HL-60 (cell line): ENCODE results near the gene PPP1R8.
A peak's percentile ranks its signal among the peaks of the same experiment; 100 is the strongest.

Source experiments
- CTCF ChIP-seq: IDR thresholded peaks from one replicate; pipeline ENCODE4 v1.5.1; 2011; ENCODE audit warnings: low read length, control low read depth, inconsistent platforms; ENCODE audit not compliant: insufficient read depth
- GABPA ChIP-seq: IDR thresholded peaks from 2 replicates; pipeline ENCODE4 v1.6.1; 2012; ENCODE audit warnings: low read depth
- POLR2AphosphoS5 ChIP-seq: IDR thresholded peaks from 2 replicates; pipeline ENCODE4 v1.6.1; 2012; ENCODE audit warnings: low read depth
- REST ChIP-seq: IDR thresholded peaks from 2 replicates; pipeline ENCODE4 v1.6.1; 2012; ENCODE audit warnings: low read depth; ENCODE audit not compliant: insufficient replicate concordance

- TF ChIP-seq CTCF (no peak), POLR2AphosphoS5 (peak; percentile 38), REST (no peak), GABPA (no peak)
Observed at GRCh38 chr1:27891196-27891889, 60.8 kb downstream of the PPP1R8 start.
